ENCODE measurements around the gene DDOST. TPM values are rescaled to one million over a fixed set of nuclear protein-coding genes. Genes with fewer than 3 reads are reported as not detected.
A peak's percentile ranks its signal among the peaks of the same experiment; 100 is the strongest.

The DDOST gene
- 263 to 281 TPM (median 275 TPM) in 3 replicates for polyA plus RNA-seq
- 37.1 TPM for polyA plus RNA-seq (2011; ENCODE audit: low read depth)
- 143 and 150 TPM in 2 replicates for polyA plus RNA-seq (2011; cell fraction: cytosol; rRNA removed)
- 248 and 263 TPM in 2 replicates for polyA plus RNA-seq (2011; cell fraction: nucleus; rRNA removed)
- 106 and 206 TPM in 2 replicates for polyA plus RNA-seq (2012; ENCODE audit: low replicate concordance)
- 161 to 195 TPM (median 171 TPM) in 3 replicates for polyA minus RNA-seq
- polyA minus RNA-seq (2011; cell fraction: cytosol; rRNA and poly(A)+ RNA removed), result 146 TPM
- polyA minus RNA-seq (2011; cell fraction: nucleus; rRNA and poly(A)+ RNA removed), result 203 and 262 TPM in 2 replicates

DNA sequence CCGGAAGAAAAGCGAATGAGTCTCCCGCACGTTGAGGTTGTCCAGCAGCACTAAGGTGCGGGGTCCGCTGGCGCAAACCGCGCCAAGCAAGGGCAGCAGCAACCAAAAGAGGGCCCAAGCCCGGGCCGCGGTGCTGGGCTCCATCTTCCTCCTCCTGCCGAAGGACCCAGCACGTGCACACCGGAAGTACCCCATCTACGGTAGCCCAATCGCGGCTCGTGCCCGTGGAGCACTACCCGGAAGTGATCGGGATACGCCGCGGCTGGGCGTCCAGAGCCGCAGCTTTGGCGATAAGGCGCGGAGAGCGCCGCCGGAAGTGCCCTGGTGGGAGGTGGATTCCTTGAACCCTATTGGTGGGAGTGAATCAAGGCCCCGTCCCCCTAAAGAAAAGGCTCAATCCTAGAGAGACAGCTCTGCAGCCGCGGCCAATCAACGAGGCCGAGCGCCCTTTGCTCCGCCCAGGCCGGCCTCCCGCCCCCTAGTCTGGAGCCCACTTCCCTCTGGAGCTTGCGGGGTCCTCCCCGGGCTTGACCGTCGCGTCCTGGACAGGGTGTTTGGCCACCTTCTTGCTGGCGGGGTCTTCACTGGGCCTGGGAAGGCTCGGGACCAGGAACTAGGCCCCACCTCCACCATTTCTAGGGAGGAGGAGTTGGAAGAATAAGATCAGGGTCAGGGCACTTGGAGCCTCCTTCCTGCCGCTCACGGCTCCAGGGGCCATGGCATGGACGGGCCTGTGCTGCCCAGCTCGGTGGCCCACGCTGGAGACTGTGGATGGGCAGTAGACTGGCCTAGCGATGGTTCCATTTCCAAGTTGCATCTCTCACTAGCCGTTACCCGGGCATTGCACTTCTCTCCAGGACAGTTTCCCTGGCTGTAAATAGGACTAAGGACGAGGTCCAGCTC, at the start of gene DDOST:
Gene DDOST, minus strand, starts transcription at position 163 of the 903 bp plus-strand sequence. Its CDS starts 19 bp downstream, at position 144.
- Histone ChIP-seq H3K27ac (ENCODE audit: control insufficient read depth, insufficient read depth, low read length) (peak within 1 kb of the TSS; percentile 82), H3K4me3 (ENCODE audit: control insufficient read depth in 2 of 3, extremely low read depth in 1 of 3, insufficient read depth in 2 of 3, low read depth in 1 of 3, low read length in 3 of 3) (peak within 1 kb of the TSS; percentile 96 to 99 (median 98)), H3K9ac (ENCODE audit: control insufficient read depth, extremely low read depth, insufficient read depth, low read length) (peak within 1 kb of the TSS; percentile 92), H3K79me2 (ENCODE audit: control insufficient read depth, insufficient read depth, low read length) (peaks cover 48% of the 10 kb centered on the region), H3K27me3 (ENCODE audit: control insufficient read depth, extremely low read depth, insufficient read depth, low read length) (no peaks in the 10 kb centered on the region), H2AFZ (ENCODE audit: control insufficient read depth, low read length) (peak within 1 kb of the TSS; percentile 77), H3K36me3 (ENCODE audit: control insufficient read depth in 2 of 2, extremely low read depth in 1 of 2, insufficient read depth in 2 of 2, low read length in 2 of 2) (peaks cover 14 to 26% of the 10 kb centered on the region in 2 experiments), H3K9me1 (ENCODE audit: control insufficient read depth, extremely low read depth, insufficient read depth, low read length) (no peaks in the 10 kb centered on the region), H4K20me1 (ENCODE audit: control insufficient read depth, extremely low read depth, insufficient read depth, low read length) (peaks cover 2% of the 10 kb centered on the region), H3K4me2 (ENCODE audit: control insufficient read depth, extremely low read depth, insufficient read depth, low read depth, low read length) (peak within 1 kb of the TSS; percentile 96), H3K9me3 (ENCODE audit: control insufficient read depth, low read depth, low read length) (no peaks in the 10 kb centered on the region), H3K4me1 (ENCODE audit: control insufficient read depth, extremely low read depth, insufficient read depth, low read length) (peaks cover 16% of the 10 kb centered on the region)
- DNase-seq (ENCODE audit: low read depth, low spot score) (peak; percentile 85), FAIRE-seq (peak; percentile 91)
- dilution Hi-C loops (cut with MboI; ENCODE audit: extremely low pct_ligation_motif_present, low sequenced_read_pairs), result no loop called here
- TF ChIP-seq, protein P1, sequence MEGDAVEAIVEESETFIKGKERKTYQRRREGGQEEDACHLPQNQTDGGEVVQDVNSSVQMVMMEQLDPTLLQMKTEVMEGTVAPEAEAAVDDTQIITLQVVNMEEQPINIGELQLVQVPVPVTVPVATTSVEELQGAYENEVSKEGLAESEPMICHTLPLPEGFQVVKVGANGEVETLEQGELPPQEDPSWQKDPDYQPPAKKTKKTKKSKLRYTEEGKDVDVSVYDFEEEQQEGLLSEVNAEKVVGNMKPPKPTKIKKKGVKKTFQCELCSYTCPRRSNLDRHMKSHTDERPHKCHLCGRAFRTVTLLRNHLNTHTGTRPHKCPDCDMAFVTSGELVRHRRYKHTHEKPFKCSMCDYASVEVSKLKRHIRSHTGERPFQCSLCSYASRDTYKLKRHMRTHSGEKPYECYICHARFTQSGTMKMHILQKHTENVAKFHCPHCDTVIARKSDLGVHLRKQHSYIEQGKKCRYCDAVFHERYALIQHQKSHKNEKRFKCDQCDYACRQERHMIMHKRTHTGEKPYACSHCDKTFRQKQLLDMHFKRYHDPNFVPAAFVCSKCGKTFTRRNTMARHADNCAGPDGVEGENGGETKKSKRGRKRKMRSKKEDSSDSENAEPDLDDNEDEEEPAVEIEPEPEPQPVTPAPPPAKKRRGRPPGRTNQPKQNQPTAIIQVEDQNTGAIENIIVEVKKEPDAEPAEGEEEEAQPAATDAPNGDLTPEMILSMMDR (optimal IDR thresholded peaks at IDR 0.05 in 1 of 3, IDR thresholded peaks at IDR 0.05 in 1 of 3, conservative IDR thresholded peaks at IDR 0.05 in 1 of 3; ENCODE audit: extremely low read depth in 1 of 3, insufficient read depth in 2 of 3, low read length in 3 of 3), result peak; percentile 52 to 58 (median 52)
- TF ChIP-seq EZH2 (IDR thresholded peaks at IDR 0.05; ENCODE audit: low read length), result no peak

DNA sequence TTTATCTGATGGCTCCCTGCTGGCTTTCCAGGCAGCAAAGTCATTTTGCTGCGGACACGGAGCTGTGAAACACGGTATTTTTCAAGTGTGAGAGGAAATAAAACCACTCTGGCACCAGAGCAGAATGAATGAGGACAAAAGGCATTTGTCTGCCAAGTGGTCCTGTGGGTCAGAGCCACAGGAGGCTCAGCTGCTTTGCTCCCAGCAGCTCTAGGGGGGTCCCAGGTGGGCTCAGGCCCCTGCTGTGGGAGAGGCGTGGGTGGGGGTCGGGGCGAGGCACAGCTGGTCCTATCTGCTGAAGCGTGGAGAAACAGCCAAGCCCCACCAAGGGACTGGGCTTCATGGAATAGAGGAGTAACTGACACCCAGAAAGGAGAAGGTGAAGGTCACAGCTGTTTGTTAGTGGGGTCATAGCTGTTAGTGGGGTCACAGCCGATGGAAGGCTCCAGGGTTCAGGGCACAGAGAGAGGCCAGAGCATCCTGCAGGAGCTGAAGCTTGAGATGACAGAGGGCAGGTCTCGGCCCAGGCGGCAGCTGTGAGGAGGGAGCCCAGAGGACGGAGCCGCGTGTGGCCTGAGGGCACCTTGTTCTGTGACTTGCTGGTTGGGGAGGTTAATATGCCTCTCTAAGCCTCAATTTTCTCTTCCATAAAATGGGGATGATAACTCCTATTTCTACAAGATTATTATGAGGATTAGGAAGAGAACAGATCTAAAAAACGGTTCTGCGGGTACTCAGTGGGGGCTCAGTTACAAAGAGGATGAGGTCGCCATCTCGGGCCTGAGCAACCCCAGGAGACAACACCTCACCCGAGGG, 49.5 kb upstream of the DDOST start:
- dilution Hi-C loops (cut with MboI; ENCODE audit: extremely low pct_ligation_motif_present, low sequenced_read_pairs), result no loop called here
- Histone ChIP-seq H2AFZ (ENCODE audit: control insufficient read depth, low read length) (no peak overlapping the region), H3K27ac (ENCODE audit: control insufficient read depth, insufficient read depth, low read length) (no peak overlapping the region), H3K4me2 (ENCODE audit: control insufficient read depth, extremely low read depth, insufficient read depth, low read depth, low read length) (no peak overlapping the region), H3K9me1 (ENCODE audit: control insufficient read depth, extremely low read depth, insufficient read depth, low read length) (no peaks in the 10 kb centered on the region), H3K79me2 (ENCODE audit: control insufficient read depth, insufficient read depth, low read length) (no peaks in the 10 kb centered on the region), H3K27me3 (ENCODE audit: control insufficient read depth, extremely low read depth, insufficient read depth, low read length) (no peaks in the 10 kb centered on the region), H3K4me3 (ENCODE audit: control insufficient read depth in 2 of 3, extremely low read depth in 1 of 3, insufficient read depth in 2 of 3, low read depth in 1 of 3, low read length in 3 of 3) (no peak overlapping the region), H3K4me1 (ENCODE audit: control insufficient read depth, extremely low read depth, insufficient read depth, low read length) (no peaks in the 10 kb centered on the region), H3K9ac (ENCODE audit: control insufficient read depth, extremely low read depth, insufficient read depth, low read length) (no peak overlapping the region), H3K36me3 (ENCODE audit: control insufficient read depth in 2 of 2, extremely low read depth in 1 of 2, insufficient read depth in 2 of 2, low read length in 2 of 2) (peaks cover 2 to 29% of the 10 kb centered on the region in 2 experiments), H3K9me3 (ENCODE audit: control insufficient read depth, low read depth, low read length) (no peaks in the 10 kb centered on the region), H4K20me1 (ENCODE audit: control insufficient read depth, extremely low read depth, insufficient read depth, low read length) (no peaks in the 10 kb centered on the region)
- DNase-seq (ENCODE audit: low read depth, low spot score), result no peak
- no peak for TF ChIP-seq EZH2 (IDR thresholded peaks at IDR 0.05; ENCODE audit: low read length)
- TF ChIP-seq, protein P1 (optimal IDR thresholded peaks at IDR 0.05 in 1 of 3, IDR thresholded peaks at IDR 0.05 in 1 of 3, conservative IDR thresholded peaks at IDR 0.05 in 1 of 3; ENCODE audit: extremely low read depth in 1 of 3, insufficient read depth in 2 of 3, low read length in 3 of 3), result no peak
- no peak for FAIRE-seq

Measured in keratinocyte (primary cell).